Breast epithelium (tissue), 4 donors: ENCODE results near the gene FAT1. TPM values are rescaled to one million over a fixed set of nuclear protein-coding genes. Genes with fewer than 3 reads are reported as not detected.

Experiments
- DNase-seq, 2 donors: peaks; one replicate each; pipeline ENCODE4 v3.0.0-alpha.2; 2019; ENCODE audit warnings: low spot score in 2 of 2
- H3K27ac ChIP-seq, 2 donors: fragments of 200-600 bp; sonication (generic) in 1 of 2; one replicate each; pipeline ENCODE4 v1.5.1; 2016 to 2019; ENCODE audit warnings: mild to moderate bottlenecking in 1 of 2
- H3K27me3 ChIP-seq, 2 donors: fragments of 200-600 bp; sonication (generic) in 1 of 2; one replicate each; pipeline versions ENCODE4 v1.5.1 to v1.6.0; 2017 to 2019; ENCODE audit warnings: control low read depth in 1 of 2, mild to moderate bottlenecking in 1 of 2
- H3K36me3 ChIP-seq: fragments of 200-600 bp; one replicate; pipeline ENCODE4 v1.5.1; 2019
- H3K4me1 ChIP-seq, 2 donors: fragments of 200-600 bp; sonication (generic); one replicate each; pipeline ENCODE4 v1.5.1; 2016 to 2019; ENCODE audit warnings: control low read depth in 1 of 2
- H3K4me3 ChIP-seq, 3 donors: fragments of 200-600 bp; sonication (generic); 1 replicate in 2 of 3; 2 replicates in 1 of 3; pipeline ENCODE4 v1.5.1; 2016 to 2019; ENCODE audit warnings: mild to moderate bottlenecking in 3 of 3, moderate library complexity in 2 of 3
- H3K9me3 ChIP-seq, 2 donors: fragments of 200-600 bp; sonication (generic) in 1 of 2; one replicate each; pipeline ENCODE4 v1.5.1; 2016 to 2019; ENCODE audit warnings: control low read depth in 1 of 2
- CTCF ChIP-seq, 3 donors: fragments of 450-650 bp; IDR thresholded peaks; one replicate each; pipeline ENCODE4 v1.5.1; 2016 to 2017; ENCODE audit warnings: antibody characterized with exemption in 3 of 3, mild to moderate bottlenecking in 3 of 3, moderate library complexity in 3 of 3
- POLR2A ChIP-seq: fragments of 450-650 bp; IDR thresholded peaks from one replicate; pipeline ENCODE4 v1.6.1; 2016; ENCODE audit warnings: antibody characterized with exemption, mild to moderate bottlenecking, moderate library complexity
- POLR2AphosphoS5 ChIP-seq, 3 donors: sonication (generic); formaldehyde crosslinking; IDR thresholded peaks; one replicate each; pipeline ENCODE4 v1.6.1; 2017; ENCODE audit warnings: antibody characterized with exemption in 3 of 3
- intact Hi-C: fragments of 100-400 bp; cut with DNase I; formaldehyde crosslinking; loops from one replicate; pipeline ENCODE4 v1.15.1; 2023; ENCODE audit warnings: low total_unique reads
- total RNA-seq, 3 donors: library from RNA; depleted of rRNA; stranded (reverse); fragments of >200 nt; gene quantifications; one replicate each; pipeline ENCODE4 v1.1.0, GENCODE V29; 2016

The FAT1 gene
- total RNA-seq, 3 donors from 2014 or later, result 54.2 to 125 (median 87.2) TPM

GRCh38 chr4:186617921-186618320 is 105.7 kb downstream of the FAT1 start:
- no peaks in the 10 kb centered on the region for H3K4me1 ChIP-seq
- no peak overlapping the region for H3K4me3 ChIP-seq
- no peak overlapping the region for H3K27ac ChIP-seq
- no peaks in the 10 kb centered on the region for H3K9me3 ChIP-seq
- TF ChIP-seq POLR2A, result no peak
- TF ChIP-seq CTCF (IDR thresholded peaks at IDR 0.05), result no peak
- no peak for TF ChIP-seq POLR2AphosphoS5 (IDR thresholded peaks at IDR 0.05)
- H3K27me3 ChIP-seq, result no peaks in the 10 kb centered on the region
- intact Hi-C loops, result no loop called here
- peaks cover 18% of the 10 kb centered on the region for H3K36me3 ChIP-seq
- no peak for DNase-seq

- Histone ChIP-seq H3K4me3 (no peak overlapping the region), H3K36me3 (peaks cover 19% of the 10 kb centered on the region), H3K9me3 (no peaks in the 10 kb centered on the region), H3K27me3 (no peaks in the 10 kb centered on the region), H3K4me1 (no peaks in the 10 kb centered on the region), H3K27ac (no peak overlapping the region)
- TF ChIP-seq CTCF (IDR thresholded peaks at IDR 0.05), result no peak
- no peak for TF ChIP-seq POLR2A
- TF ChIP-seq POLR2AphosphoS5 (IDR thresholded peaks at IDR 0.05), result no peak
- intact Hi-C loops, result no loop called here
- DNase-seq, result no peak
Measured at GRCh38 chr4:186607490-186607889, 116.2 kb downstream of the FAT1 start.

- Histone ChIP-seq H3K4me3 (no peak overlapping the region), H3K27ac (no peak overlapping the region), H3K27me3 (no peaks in the 10 kb centered on the region), H3K4me1 (no peaks in the 10 kb centered on the region), H3K9me3 (no peaks in the 10 kb centered on the region), H3K36me3 (peaks cover 19% of the 10 kb centered on the region)
- no peak for DNase-seq
- intact Hi-C loops, result no loop called here
- TF ChIP-seq CTCF (IDR thresholded peaks at IDR 0.05) (no peak), POLR2AphosphoS5 (IDR thresholded peaks at IDR 0.05) (no peak), POLR2A (no peak)
Measured at GRCh38 chr4:186606591-186606992, 117.1 kb downstream of the FAT1 start.

- intact Hi-C loops, result no loop called here
- Histone ChIP-seq H3K9me3 (no peaks in the 10 kb centered on the region), H3K4me3 (no peak overlapping the region), H3K27ac (no peak overlapping the region), H3K36me3 (peaks cover 19% of the 10 kb centered on the region), H3K27me3 (no peaks in the 10 kb centered on the region), H3K4me1 (no peaks in the 10 kb centered on the region)
- TF ChIP-seq POLR2AphosphoS5 (IDR thresholded peaks at IDR 0.05), result no peak
- TF ChIP-seq CTCF (IDR thresholded peaks at IDR 0.05), result no peak
- TF ChIP-seq POLR2A, result no peak
- no peak for DNase-seq
Measured at GRCh38 chr4:186605261-186605865, 118.3 kb downstream of the FAT1 start.

- peaks cover 19% of the 10 kb centered on the region for H3K36me3 ChIP-seq
- no peaks in the 10 kb centered on the region for H3K27me3 ChIP-seq
- no peak for DNase-seq
- TF ChIP-seq POLR2AphosphoS5 (IDR thresholded peaks at IDR 0.05) (no peak), CTCF (IDR thresholded peaks at IDR 0.05) (no peak), POLR2A (no peak)
- no peaks in the 10 kb centered on the region for H3K4me1 ChIP-seq
- H3K9me3 ChIP-seq, result no peaks in the 10 kb centered on the region
- no peak overlapping the region for H3K27ac ChIP-seq
- H3K4me3 ChIP-seq, result no peak overlapping the region
- intact Hi-C loops, result no loop called here
Measured at GRCh38 chr4:186604124-186604807, 119.4 kb downstream of the FAT1 start.
